ENCODE measurements around the gene TMCO4. TPM values are rescaled to one million over a fixed set of nuclear protein-coding genes. Genes with fewer than 3 reads are reported as not detected.

The TMCO4 gene
- total and polyA plus RNA-seq, 2 donors (not counting 3 experiments of a cell fraction or from before 2014, with no cell fraction given), result 7.6 to 10.3 TPM

- TF ChIP-seq EZH2 (IDR thresholded peaks at IDR 0.05; ENCODE audit: borderline replicate concordance, low read depth, low read length, severe bottlenecking) (no peak), POLR2AphosphoS5 (IDR thresholded peaks at IDR 0.05; ENCODE audit: insufficient read depth, low read depth, low read length) (no peak), MYC (IDR thresholded peaks at IDR 0.05; ENCODE audit: low read depth, low read length) (no peak), GATA2 (IDR thresholded peaks at IDR 0.05; ENCODE audit: insufficient read depth, insufficient read length, low read depth, low read length) (no peak), MAX (IDR thresholded peaks at IDR 0.05; ENCODE audit: insufficient read depth, insufficient read length) (no peak), CTCF (IDR thresholded peaks at IDR 0.05; ENCODE audit: extremely low read depth in 1 of 2, insufficient read depth in 1 of 2, low read depth in 1 of 2, low read length in 2 of 2) (no peak), JUN (IDR thresholded peaks at IDR 0.05; ENCODE audit: borderline replicate concordance, insufficient read depth, insufficient read length, low read depth) (no peak), FOS (IDR thresholded peaks at IDR 0.05; ENCODE audit: borderline replicate concordance, insufficient read depth, low read length) (no peak), POLR2A (IDR thresholded peaks at IDR 0.05; ENCODE audit: low read depth, low read length) (no peak)
- Histone ChIP-seq H3K9me1 (replicated peaks; ENCODE audit: control insufficient read depth, extremely low read depth, insufficient read depth, low read length) (no peaks in the 10 kb centered on the region), H3K4me3 (replicated peaks in 1 of 3; ENCODE audit: insufficient read depth in 1 of 3, low read depth in 1 of 3, low read length in 3 of 3) (no peak overlapping the region), H3K4me1 (ENCODE audit: control insufficient read depth, extremely low read depth, insufficient read depth, low read length) (no peaks in the 10 kb centered on the region), H4K20me1 (replicated peaks; ENCODE audit: control insufficient read depth, extremely low read depth, insufficient read depth, low read length) (no peaks in the 10 kb centered on the region), H3K27me3 (ENCODE audit: control insufficient read depth in 2 of 2, insufficient read depth in 2 of 2, low read length in 2 of 2) (no peaks in the 10 kb centered on the region), H3K36me3 (ENCODE audit: control insufficient read depth in 2 of 2, extremely low read depth in 1 of 2, insufficient read depth in 2 of 2, low read length in 2 of 2) (no peaks in the 10 kb centered on the region), H3K4me2 (ENCODE audit: insufficient read depth, low read length) (no peak overlapping the region), H3K9ac (replicated peaks; ENCODE audit: extremely low read depth, insufficient read depth, low read length) (no peak overlapping the region), H3K27ac (ENCODE audit: insufficient read depth, low read depth, low read length) (no peak overlapping the region), H3K9me3 (replicated peaks; ENCODE audit: control insufficient read depth, insufficient read depth, low read length) (no peaks in the 10 kb centered on the region), H3K79me2 (ENCODE audit: control insufficient read depth, insufficient read depth, low read length) (no peaks in the 10 kb centered on the region), H2AFZ (ENCODE audit: low read depth, low read length) (no peak overlapping the region)
- DNase-seq (ENCODE audit: low read depth, low spot score) (no peak), FAIRE-seq (no peak)
- CTCF ChIA-PET, result no interaction called here
- POLR2A ChIA-PET, result no interaction called here
- intact Hi-C loops (cut with micrococcal nuclease), result no loop called here
- dilution Hi-C loops (cut with MboI; ENCODE audit: extremely low pct_ligation_motif_present, low sequenced_read_pairs), result no loop called here
- BruUV-seq (replicated peaks), result no TSS peak
Measured at GRCh38 chr1:19776287-19776686, 23.4 kb downstream of the TMCO4 start.
